HG02623 (cell line): ENCODE data around the gene DNM3.
"Not testable (repeated sequence)": the region's sequence is repeated elsewhere in the genome, so short reads cannot be mapped to it uniquely, and the experiment has no call there.

Experiments
- ATAC-seq: cut with Tn5 transposase; IDR thresholded peaks from one replicate; pipeline ENCODE4 v1.9.1; 2021; ENCODE audit warnings: moderate library complexity; ENCODE audit not compliant: unreplicated experiment

The DNM3 gene

GRCh38 chr1:172269084-172269483 lies 427.8 kb downstream of the DNM3 start:
- ATAC-seq: no peak

GRCh38 chr1:172269644-172270043 lies 428.3 kb downstream of the DNM3 start:
- no peak for ATAC-seq

DNA sequence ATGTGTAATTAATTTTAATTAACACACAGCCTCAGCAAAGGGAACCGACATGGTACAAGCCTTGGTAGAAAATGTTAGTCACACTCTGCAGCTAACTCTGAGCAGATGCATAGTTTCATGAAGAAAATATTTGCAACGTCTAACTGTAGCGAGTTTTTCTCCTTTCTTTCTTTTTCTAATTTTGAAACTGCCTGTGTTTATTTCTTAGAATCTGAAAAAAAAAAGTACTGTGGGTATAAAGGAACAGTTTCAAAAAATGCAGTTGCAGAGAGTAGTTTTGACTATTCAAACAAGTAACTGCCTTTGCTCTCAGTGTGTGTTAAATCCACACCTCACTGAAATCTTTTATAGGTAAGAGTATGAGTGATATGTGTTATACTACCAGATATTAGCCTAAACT lies 429.3 kb downstream of the DNM3 start:
- no peak for ATAC-seq

DNA sequence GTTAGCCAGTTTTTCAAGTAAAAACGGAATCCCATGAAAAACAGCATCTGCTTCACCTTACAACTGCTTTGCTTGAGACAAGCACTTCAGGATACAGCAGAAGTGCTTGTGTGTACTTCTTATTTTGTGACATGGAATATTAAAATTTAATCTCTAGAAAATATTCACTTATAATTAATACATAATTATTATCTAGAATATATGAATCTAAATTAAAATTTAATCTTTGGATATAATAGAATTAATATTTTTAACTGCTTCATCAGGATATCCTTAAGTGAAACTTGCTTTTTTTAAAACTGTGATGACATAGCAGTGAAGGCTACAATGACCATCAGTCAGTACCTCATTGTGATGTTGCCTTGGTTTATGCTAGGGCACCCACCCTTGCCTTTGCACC lies 430.8 kb downstream of the DNM3 start:
- no peak for ATAC-seq

- ATAC-seq: no peak
These were observed 432.5 kb downstream of the DNM3 start for GRCh38 chr1:172273647-172274396.

DNA sequence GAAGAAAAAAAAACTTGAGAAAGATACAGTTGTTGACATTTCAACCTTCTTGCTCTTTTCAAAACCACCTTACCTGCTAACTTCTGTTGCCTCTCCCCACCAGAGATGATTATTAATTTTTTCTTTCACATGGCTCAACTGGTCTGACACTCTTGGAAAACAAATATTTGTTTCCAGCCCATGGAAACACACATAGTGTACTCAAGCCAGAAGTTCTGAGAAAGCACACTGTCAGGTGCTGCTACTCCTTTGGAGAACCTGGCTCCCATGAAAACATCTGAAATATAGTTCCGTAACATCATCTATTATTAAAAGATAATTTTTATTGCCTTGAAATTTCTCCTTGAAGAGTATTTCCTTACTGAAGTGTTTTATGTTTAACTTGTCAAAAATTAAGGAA lies 434.2 kb downstream of the DNM3 start:
- ATAC-seq: no peak

DNA sequence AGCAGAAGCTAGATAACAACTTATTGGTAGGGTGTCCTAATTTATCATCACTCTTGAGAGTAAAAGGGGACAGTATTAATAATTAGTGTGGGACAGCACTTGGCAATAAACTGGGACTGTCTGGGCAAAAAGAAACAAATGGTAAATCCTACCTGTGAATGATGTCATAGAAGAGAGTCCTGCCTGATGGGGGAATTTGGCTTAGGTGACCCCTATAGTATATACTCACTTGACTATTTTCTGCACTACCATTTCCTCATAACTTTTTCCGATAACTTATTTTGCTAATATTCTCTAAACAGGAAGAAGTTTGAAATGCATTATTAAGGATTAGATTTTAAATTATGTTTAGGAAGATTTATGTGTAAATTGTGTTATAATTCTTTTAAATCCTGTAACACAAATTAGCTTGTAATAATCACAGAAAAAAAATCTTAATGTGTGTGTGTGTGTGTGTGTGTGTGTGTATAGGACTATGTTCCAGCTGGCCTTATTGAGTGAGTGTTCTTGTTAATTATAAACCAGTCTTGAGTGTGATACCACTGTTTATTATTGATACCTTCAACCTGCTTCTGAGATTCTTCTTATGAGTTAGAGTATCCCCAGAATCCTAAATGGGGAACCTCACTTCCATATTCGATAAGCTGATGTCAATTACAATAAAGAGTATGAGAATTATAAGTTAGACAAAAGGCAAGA lies 435.0 kb downstream of the DNM3 start:
- ATAC-seq: no peak

GRCh38 chr1:172277275-172277674 lies 436.0 kb downstream of the DNM3 start:
- no peak for ATAC-seq

DNA sequence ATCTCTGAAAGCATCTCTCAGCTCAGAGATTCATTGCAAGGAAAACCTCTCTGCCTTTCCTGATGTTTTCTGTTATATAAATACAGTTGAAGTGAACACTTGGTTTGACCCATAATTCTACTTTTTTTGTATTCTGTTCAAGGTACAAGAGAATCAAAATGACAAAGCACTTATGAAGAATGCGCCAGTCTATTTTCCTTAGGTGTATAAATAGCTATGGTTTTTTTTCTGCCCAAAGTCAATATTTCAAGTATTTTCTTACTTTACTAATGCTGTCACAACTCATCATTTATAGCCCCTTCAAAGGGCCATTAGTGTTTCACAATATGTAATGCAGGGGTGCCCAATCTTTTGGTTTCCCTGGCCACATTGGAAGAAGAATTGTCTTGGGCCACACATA lies 436.7 kb downstream of the DNM3 start:
- no peak for ATAC-seq

DNA sequence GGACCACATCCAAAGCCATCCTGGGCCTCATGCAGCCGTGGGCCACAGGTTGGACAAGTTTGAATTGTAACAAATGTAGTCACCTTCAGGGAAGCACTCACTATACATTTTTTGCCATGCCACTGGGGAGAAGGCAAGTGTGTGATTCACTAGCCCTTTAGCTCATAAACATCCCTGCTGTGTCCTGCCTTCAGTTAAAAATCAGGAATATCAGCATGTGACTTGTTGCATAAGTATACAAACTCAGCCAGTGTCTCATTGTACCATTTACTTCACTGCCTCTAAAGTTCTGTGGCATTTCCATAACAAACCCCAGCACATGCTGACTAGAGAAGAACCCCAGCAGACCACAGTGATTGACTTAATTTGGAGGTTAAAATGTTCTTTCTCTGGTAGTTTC lies 437.2 kb downstream of the DNM3 start:
- no peak for ATAC-seq

DNA sequence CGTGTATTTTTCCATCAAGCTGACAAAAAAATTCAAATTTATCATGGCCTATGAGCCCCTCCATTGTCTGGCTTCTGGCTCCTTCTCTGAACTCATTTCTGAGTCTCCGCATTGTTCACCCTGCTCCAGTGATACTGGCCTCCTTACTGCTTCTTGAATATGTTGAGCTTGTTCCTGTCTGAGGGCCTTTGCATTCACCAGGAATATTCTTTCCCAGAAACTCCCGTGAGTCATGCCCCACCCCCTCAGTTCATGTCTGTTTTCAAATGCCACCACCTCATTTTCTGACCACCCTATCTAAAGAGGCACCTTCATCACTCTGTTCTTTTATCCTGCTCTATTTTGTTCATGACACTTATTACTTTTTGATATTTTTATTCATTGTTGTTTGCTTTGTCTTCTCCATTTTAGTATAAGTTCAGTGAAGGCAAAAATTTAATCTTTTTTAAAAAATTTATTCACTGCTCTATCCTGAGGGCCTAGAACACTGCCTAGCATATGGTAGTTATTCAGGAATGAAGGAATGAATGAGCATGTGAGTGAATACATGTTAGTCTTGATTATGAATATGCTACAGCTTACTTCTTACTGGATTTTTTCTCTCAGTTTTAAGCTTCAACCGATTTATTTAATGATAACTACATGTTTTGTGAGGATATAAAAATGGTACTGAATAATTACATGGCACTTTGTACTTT lies 438.8 kb downstream of the DNM3 start:
- no peak for ATAC-seq

GRCh38 chr1:172283766-172284165 lies 442.5 kb downstream of the DNM3 start:
- no peak for ATAC-seq

- ATAC-seq: no peak
These were observed 445.4 kb downstream of the DNM3 start for GRCh38 chr1:172286629-172287076.

- ATAC-seq: no peak
These were observed 445.9 kb downstream of the DNM3 start for GRCh38 chr1:172287208-172287607.

GRCh38 chr1:172288581-172288980 lies 447.3 kb downstream of the DNM3 start:
- no peak for ATAC-seq

DNA sequence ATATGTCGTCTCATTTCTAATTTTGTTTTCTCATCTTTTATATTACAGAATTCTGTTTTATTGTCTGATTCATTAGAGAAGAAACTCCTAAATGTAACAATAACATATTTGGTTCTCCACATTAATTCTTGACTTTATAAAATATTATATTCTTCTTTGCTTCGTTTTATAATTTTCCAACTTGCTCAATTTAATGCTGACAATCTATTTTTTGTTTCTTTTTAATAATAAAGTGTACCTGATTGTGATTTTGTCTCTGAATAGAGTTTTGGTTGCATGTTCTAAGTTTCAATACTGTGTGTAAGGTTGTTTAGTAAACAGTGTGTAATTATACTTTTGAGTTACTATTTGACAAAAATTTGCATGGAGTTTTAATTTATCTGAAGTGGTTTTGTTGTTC lies 448.1 kb downstream of the DNM3 start:
- no peak for ATAC-seq

- ATAC-seq: no peak
These were observed 451.5 kb downstream of the DNM3 start for GRCh38 chr1:172292840-172293239.

DNA sequence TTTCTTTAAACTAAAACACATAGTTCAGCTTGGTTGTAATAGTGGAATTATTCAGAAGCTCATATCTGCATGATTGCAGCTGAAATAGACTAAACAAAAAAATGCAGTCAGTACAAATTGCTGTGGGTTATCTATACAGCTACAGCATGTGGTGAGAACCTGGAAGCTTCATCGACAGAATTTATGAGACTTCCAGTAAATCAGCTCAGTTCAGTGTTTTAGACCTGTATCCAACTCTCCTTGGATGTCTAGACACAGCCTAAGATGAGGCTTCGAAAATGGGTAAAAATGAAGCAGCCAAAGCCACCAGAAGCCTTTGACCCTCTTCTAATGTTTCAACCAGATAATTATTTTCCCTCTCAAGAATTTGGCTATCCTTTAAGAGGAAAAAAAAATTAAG lies 452.1 kb downstream of the DNM3 start:
- ATAC-seq: no peak

GRCh38 chr1:172298141-172298540 lies 456.8 kb downstream of the DNM3 start:
- ATAC-seq: no peak

- no peak for ATAC-seq
These were observed 457.6 kb downstream of the DNM3 start for GRCh38 chr1:172298911-172299310.

- ATAC-seq: no peak
These were observed 458.2 kb downstream of the DNM3 start for GRCh38 chr1:172299515-172299914.

DNA sequence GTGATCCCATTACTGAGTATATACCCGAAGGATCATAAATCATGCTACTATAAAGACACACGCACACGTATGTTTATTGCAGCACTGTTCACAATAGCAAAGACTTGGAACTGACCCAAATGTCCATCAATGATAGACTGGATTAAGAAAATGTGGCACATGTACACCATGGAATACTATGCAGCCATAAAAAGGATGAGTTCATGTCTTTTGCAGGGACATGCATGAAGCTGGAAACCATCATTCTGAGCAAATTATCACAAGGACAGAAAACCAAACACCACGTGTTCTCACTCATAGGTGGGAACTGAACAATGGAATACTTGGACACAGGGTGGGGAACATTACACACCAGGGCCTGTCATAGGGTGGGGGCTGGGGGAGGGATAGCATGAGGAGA lies 466.2 kb downstream of the DNM3 start:
- ATAC-seq: not testable (repeated sequence)
